HepG2 (cell line): ENCODE results near the gene CGNL1. TPM values are rescaled to one million over a fixed set of nuclear protein-coding genes. Genes with fewer than 3 reads are reported as not detected.
A peak's percentile ranks its signal among the peaks of the same experiment; 100 is the strongest.

Experiments
- ATAC-seq: fragments of 200-7000 bp; cut with Tn5 transposase; 3 replicates; pipeline ENCODE4 v1.9.1; 2020; ENCODE audit warnings: mild to moderate bottlenecking, moderate library complexity
- BruUV-seq: library from RNA; stranded (reverse); fragments of 400-500 nt; replicated peaks from 2 replicates; lab custom pipeline; 2021; lab: Mats Ljungman, UMichigan
- CTCF ChIA-PET: fragments of 300-600 bp; formaldehyde crosslinking; extraction: SDS; loops from one replicate; lab custom pipeline; 2021; ENCODE audit warnings: low total read pairs, inconsistent platforms, low intra/inter-chr PET ratio; lab: Yijun Ruan, JAX
- POLR2A ChIA-PET: fragments of 350-600 bp; sonication (Branson Sonifier 250); formaldehyde crosslinking; loops from one replicate; lab custom pipeline; 2020; ENCODE audit warnings: antibody characterized with exemption, inconsistent platforms; lab: Yijun Ruan, JAX
- DNase-seq: peaks from one replicate; pipeline ENCODE4 v3.0.0-alpha.2; 2015; ENCODE audit warnings: low spot score
- FAIRE-seq: peaks from 3 replicates; lab custom pipeline; 2011; peaks lifted over from hg19 to GRCh38; lab: Jason Lieb, UNC
- H2AFZ ChIP-seq: one replicate; pipeline ENCODE4 v1.6.1; 2011; ENCODE audit warnings: low read length, inconsistent platforms
- H3K27ac ChIP-seq: fragments of 300-600 bp; 3 replicates; pipeline ENCODE4 v1.8.0; 2011; ENCODE audit warnings: mixed run types, mild to moderate bottlenecking, mixed read lengths, low read length, inconsistent platforms; ENCODE audit not compliant: insufficient read depth; ENCODE audit errors: extremely low read length
- H3K27me3 ChIP-seq, 2 experiments: fragments of 200-600 bp in 1 of 2; 2 replicates in 1 of 2; 3 replicates in 1 of 2; pipeline versions ENCODE4 v1.6.0 to v1.8.0; 2011; ENCODE audit warnings: low read length in 2 of 2, mild to moderate bottlenecking in 2 of 2, moderate library complexity in 2 of 2, inconsistent platforms in 1 of 2; ENCODE audit not compliant: insufficient read depth in 2 of 2, control insufficient read depth in 1 of 2
- H3K36me3 ChIP-seq, 2 experiments: fragments of 200-600 bp in 1 of 2; replicated peaks in 1 of 2; 2 replicates in 1 of 2; 3 replicates in 1 of 2; pipeline versions ENCODE4 v1.5.1 to v1.8.0; 2011; ENCODE audit warnings: low read length in 2 of 2, inconsistent platforms in 1 of 2; ENCODE audit not compliant: insufficient read depth in 2 of 2, control insufficient read depth in 1 of 2
- H3K4me1 ChIP-seq: 2 replicates; pipeline ENCODE4 v1.5.1; 2012; ENCODE audit warnings: low read length, inconsistent platforms; ENCODE audit not compliant: insufficient read depth
- H3K4me2 ChIP-seq: 2 replicates; pipeline ENCODE4 v1.6.0; 2011; ENCODE audit warnings: low read depth, low read length, inconsistent platforms
- H3K4me3 ChIP-seq, 3 experiments: fragments of 200-600 bp in 1 of 3; sonication (generic), shearing (Covaris generic) in 1 of 3; replicated peaks in 1 of 3; 2 replicates each; pipeline ENCODE4 v1.5.1; 2011 to 2016; ENCODE audit warnings: low read length in 3 of 3, inconsistent platforms in 2 of 3, low read depth in 2 of 3, mild to moderate bottlenecking in 2 of 3, control low read depth in 1 of 3, mixed read lengths in 1 of 3; ENCODE audit not compliant: insufficient read depth in 1 of 3
- H3K79me2 ChIP-seq: one replicate; pipeline ENCODE4 v1.6.1; 2011; ENCODE audit warnings: low read length, inconsistent platforms; ENCODE audit not compliant: insufficient read depth
- H3K9ac ChIP-seq: 2 replicates; pipeline ENCODE4 v1.6.0; 2011; ENCODE audit warnings: mild to moderate bottlenecking, low read depth, low read length, inconsistent platforms; ENCODE audit not compliant: insufficient read depth
- H3K9me3 ChIP-seq: 2 replicates; pipeline ENCODE4 v1.5.1; 2012; ENCODE audit warnings: mild to moderate bottlenecking, low read length
- H4K20me1 ChIP-seq: 2 replicates; pipeline ENCODE4 v1.6.0; 2011; ENCODE audit warnings: inconsistent platforms, mild to moderate bottlenecking, low read length, moderate library complexity; ENCODE audit not compliant: insufficient read depth
- DMAP1 ChIP-seq: IDR thresholded peaks from 2 replicates; pipeline ENCODE4 v1.6.1; 2016
- GMEB1 ChIP-seq: sonication (generic); formaldehyde crosslinking; IDR thresholded peaks from 2 replicates; pipeline ENCODE4 v1.5.1; 2020; ENCODE audit warnings: missing genetic modification reagents, mild to moderate bottlenecking, borderline replicate concordance
- KMT2A ChIP-seq: sonication (generic); formaldehyde crosslinking; IDR thresholded peaks from 2 replicates; pipeline ENCODE4 v1.4.0; 2020; ENCODE audit warnings: missing genetic modification reagents
- MAFF ChIP-seq: IDR thresholded peaks from 2 replicates; pipeline ENCODE4 v1.6.1; 2011; ENCODE audit warnings: low read depth, low read length, improper control_type of control experiment
- PPARG ChIP-seq: conservative IDR thresholded peaks from 2 replicates; pipeline ENCODE4 v1.6.1; 2016; ENCODE audit warnings: missing biosample characterization, missing genetic modification reagents
- SATB2 ChIP-seq: sonication (generic); formaldehyde crosslinking; IDR thresholded peaks from 2 replicates; pipeline ENCODE4 v1.5.0; 2020; ENCODE audit warnings: missing genetic modification reagents
- STAG1 ChIP-seq: sonication (generic); formaldehyde crosslinking; IDR thresholded peaks from 2 replicates; pipeline ENCODE4 v1.4.0; 2020; ENCODE audit warnings: missing genetic modification reagents
- ZMYM3 ChIP-seq: sonication (generic); formaldehyde crosslinking; IDR thresholded peaks from 2 replicates; pipeline ENCODE4 v1.5.1; 2020; ENCODE audit warnings: mild to moderate bottlenecking, missing genetic modification reagents
- ZNF616 ChIP-seq: sonication (generic); formaldehyde crosslinking; IDR thresholded peaks from 2 replicates; pipeline ENCODE4 v1.5.0; 2020; ENCODE audit warnings: low read depth, mild to moderate bottlenecking, missing genetic modification reagents
- ZXDC ChIP-seq: sonication (generic); formaldehyde crosslinking; IDR thresholded peaks from 2 replicates; pipeline ENCODE4 v1.5.0; 2020; ENCODE audit warnings: mild to moderate bottlenecking, missing genetic modification reagents
- WGBS: methylation state at CpG from one replicate; pipeline ENCODE4 v1.1.6; 2017; ENCODE audit warnings: low lambda C conversion rate; 5-methylcytosine and 5-hydroxymethylcytosine counted together
- in situ Hi-C: cut with HindIII; loops from 2 replicates; pipeline ENCODE4 v1.10.0; 2017; ENCODE audit warnings: low pct_unique_long_range_greater_than_20kb; ENCODE audit not compliant: extremely low pct_ligation_motif_present
- intact Hi-C: fragments of 100-400 bp; cut with micrococcal nuclease; formaldehyde crosslinking; loops from one replicate; pipeline ENCODE4 v1.10.0; 2022; ENCODE audit not compliant: unreplicated experiment
- polyA plus RNA-seq, 8 experiments: library from polyadenylated mRNA; depleted of rRNA in 3 of 8; stranded (reverse) in 7 of 8; unstranded in 1 of 8; fragments of >200 nt; fragmentation: Illumina TruSeq in 4 of 8; extraction: Trizol in 4 of 8; gene quantifications; 2 replicates each; pipeline versions ENCODE4 v1.2.1 to v1.2.3, GENCODE V29; 2011 to 2016; ENCODE audit warnings: low read depth in 4 of 8, missing spikeins in 1 of 8, mixed read lengths in 1 of 8; ENCODE audit not compliant: insufficient read depth in 1 of 8
- total RNA-seq, 5 experiments: library from RNA; depleted of rRNA; stranded (reverse); fragments of >200 nt; fragmentation: Illumina TruSeq; extraction: Trizol; gene quantifications; 2 replicates each; pipeline ENCODE4 v1.2.3, GENCODE V29; 2016; ENCODE audit warnings: low read depth in 1 of 5
- TF ChIP-seq, protein P1 (sequence below): sonication (generic); formaldehyde crosslinking; conservative IDR thresholded peaks from 2 replicates; pipeline ENCODE4 v1.4.0; 2020; ENCODE audit warnings: missing genetic modification reagents

CGNL1 gene
- total and polyA plus RNA-seq, 2 of the 13 experiments (the other 11 are each of a cell fraction or from before 2014, with no cell fraction given), result 5.6 to 15.6 TPM

DNA sequence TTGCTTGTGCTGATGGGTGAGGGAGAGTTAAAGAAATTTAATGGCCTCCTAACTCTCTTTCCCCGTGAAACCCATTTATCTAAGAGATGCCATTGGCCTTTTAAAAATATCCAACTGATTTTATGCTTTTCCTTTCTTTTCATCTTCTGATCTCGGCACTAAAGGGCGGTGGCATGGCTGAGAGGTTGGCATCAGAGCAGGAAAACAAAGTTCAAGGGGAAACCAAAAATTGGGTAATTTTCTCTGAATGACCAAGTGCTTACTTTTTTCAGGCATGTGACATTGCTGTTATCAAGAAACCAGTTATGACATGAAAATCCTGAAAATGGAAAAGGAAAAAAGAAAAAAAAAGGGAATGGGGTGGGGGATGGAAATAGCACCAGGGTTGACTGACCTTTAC, 3.2 kb downstream of the CGNL1 start:
- ATAC-seq, result no peak
- POLR2A ChIA-PET, result interaction anchor here (1.4 kb wide), 1 partner anchor 99 kb away, joined by 3 read pairs; no protein-coding TSS in a partner anchor

DNA sequence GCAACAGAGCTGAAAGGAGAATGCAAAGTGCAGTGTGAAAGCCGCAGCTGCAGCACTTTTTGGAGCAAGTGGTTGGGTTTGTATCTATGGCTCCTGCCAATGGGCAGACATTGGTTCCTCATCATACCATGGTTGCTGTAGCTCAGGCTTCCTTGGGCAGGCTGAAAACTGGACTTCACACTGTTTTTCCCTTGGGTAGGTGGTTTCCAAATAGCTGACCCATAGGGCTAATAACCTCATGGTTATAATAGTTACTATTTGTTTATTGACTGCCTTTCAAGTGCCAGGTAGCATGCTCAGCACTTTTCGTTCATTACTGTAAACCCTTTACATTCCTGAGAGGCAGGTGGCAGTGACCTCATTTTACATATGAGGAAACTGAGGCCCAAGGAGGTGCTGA, 4.5 kb downstream of the CGNL1 start:
- Histone ChIP-seq H3K27me3 (peaks cover 0 to 2% of the 10 kb centered on the region in 2 experiments; a peak in 1 of 5 replicates), H3K4me1 (peaks cover 69% of the 10 kb centered on the region), H3K27ac (no peak overlapping the region), H3K79me2 (peaks cover 12% of the 10 kb centered on the region), H3K36me3 (no peaks in the 10 kb centered on the region), H3K9ac (no peak overlapping the region), H3K4me2 (no peak overlapping the region), H4K20me1 (no peaks in the 10 kb centered on the region), H2AFZ (no peak overlapping the region), H3K9me3 (no peaks in the 10 kb centered on the region), H3K4me3 (no peak overlapping the region)
- ChIA-PET POLR2A (interaction anchor here (1.4 kb wide), 1 partner anchor 98 kb away, joined by 3 read pairs; no protein-coding TSS in a partner anchor), CTCF (no interaction called here)
- DNase-seq, result no peak
- ATAC-seq, result no peak
- intact Hi-C loops, result no loop called here
- in situ Hi-C loops, result no loop called here
- FAIRE-seq, result no peak
- BruUV-seq, result no TSS peak
- WGBS, result 87% methylated on average over 2 of the region's 2 CpGs
- TF ChIP-seq ZXDC (CRISPR knock-in tag), result no peak
- 0 out of 2 replicates have a peak, but pooled peaks have one; percentile 47 for TF ChIP-seq MAFF
- TF ChIP-seq, protein P1, sequence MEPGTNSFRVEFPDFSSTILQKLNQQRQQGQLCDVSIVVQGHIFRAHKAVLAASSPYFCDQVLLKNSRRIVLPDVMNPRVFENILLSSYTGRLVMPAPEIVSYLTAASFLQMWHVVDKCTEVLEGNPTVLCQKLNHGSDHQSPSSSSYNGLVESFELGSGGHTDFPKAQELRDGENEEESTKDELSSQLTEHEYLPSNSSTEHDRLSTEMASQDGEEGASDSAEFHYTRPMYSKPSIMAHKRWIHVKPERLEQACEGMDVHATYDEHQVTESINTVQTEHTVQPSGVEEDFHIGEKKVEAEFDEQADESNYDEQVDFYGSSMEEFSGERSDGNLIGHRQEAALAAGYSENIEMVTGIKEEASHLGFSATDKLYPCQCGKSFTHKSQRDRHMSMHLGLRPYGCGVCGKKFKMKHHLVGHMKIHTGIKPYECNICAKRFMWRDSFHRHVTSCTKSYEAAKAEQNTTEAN, result no peak

More for the DNA sequence above, 3.2 kb downstream of the CGNL1 start:
- intact Hi-C loops (loop anchor here (5.0 to 10.0 kb wide), 2 partner anchors 37 to 55 kb away; no protein-coding TSS in a partner anchor), in situ Hi-C loops (no loop called here)
- Histone ChIP-seq H3K36me3 (no peaks in the 10 kb centered on the region), H3K4me2 (no peak overlapping the region), H2AFZ (no peak overlapping the region), H3K9me3 (no peaks in the 10 kb centered on the region), H4K20me1 (no peaks in the 10 kb centered on the region), H3K27ac (no peak overlapping the region), H3K4me1 (peaks cover 64% of the 10 kb centered on the region), H3K4me3 (no peak overlapping the region), H3K79me2 (peaks cover 12% of the 10 kb centered on the region), H3K9ac (no peak overlapping the region), H3K27me3 (peaks cover 2 to 6% of the 10 kb centered on the region in 2 experiments; a peak in 2 of 5 replicates)
- CTCF ChIA-PET, result no interaction called here
- no peak for TF ChIP-seq DMAP1 (CRISPR knock-in tag)
- no peak for TF ChIP-seq ZMYM3 (CRISPR knock-in tag)
- no peak for TF ChIP-seq KMT2A (CRISPR knock-in tag)
- no peak for TF ChIP-seq SATB2 (CRISPR knock-in tag)
- no peak for TF ChIP-seq PPARG (CRISPR knock-in tag)
- TF ChIP-seq GMEB1, result no peak
- TF ChIP-seq STAG1, result no peak
- TF ChIP-seq ZNF616 (CRISPR knock-in tag), result no peak
- BruUV-seq, result no TSS peak
- FAIRE-seq (no peak), DNase-seq (no peak)
- WGBS, result 90% methylated on average over 3 of the region's 3 CpGs
